ENCODE measurements around the gene FOXP1.

DNA sequence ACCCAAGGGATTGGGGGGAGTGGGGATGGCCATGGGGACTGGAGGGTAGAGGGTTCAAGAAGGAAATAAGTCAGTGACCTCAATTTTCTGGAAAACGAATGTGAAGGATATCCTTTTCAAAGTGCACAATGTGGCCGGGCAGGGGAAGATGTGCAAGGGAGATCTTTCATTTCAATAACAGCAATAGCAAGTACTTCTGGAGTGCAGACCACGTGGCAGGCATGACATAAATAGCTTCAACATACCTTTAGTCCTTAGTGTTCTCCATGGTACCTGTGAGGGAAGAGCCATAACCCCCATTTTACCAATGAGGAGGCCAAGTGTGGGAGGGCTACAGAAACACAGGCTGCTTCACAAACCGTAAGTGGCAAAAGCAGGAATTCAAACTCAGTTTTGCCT lies 138.7 kb downstream of the FOXP1 start:
- TF ChIP-seq SMC3 (conservative IDR thresholded peaks at IDR 0.05; ENCODE audit: poor library complexity) (no peak), EZH2 (IDR thresholded peaks at IDR 0.05; ENCODE audit: borderline replicate concordance, insufficient read depth, low read length, poor library complexity, severe bottlenecking) (no peak), TAF1 (IDR thresholded peaks at IDR 0.05; ENCODE audit: low read depth) (no peak), MXI1 (conservative IDR thresholded peaks at IDR 0.05; ENCODE audit: poor library complexity, severe bottlenecking) (no peak), EP300 (conservative IDR thresholded peaks at IDR 0.05; ENCODE audit: poor library complexity, severe bottlenecking) (no peak), POLR2AphosphoS5 (IDR thresholded peaks at IDR 0.05) (no peak)
- TF ChIP-seq, protein P1, sequence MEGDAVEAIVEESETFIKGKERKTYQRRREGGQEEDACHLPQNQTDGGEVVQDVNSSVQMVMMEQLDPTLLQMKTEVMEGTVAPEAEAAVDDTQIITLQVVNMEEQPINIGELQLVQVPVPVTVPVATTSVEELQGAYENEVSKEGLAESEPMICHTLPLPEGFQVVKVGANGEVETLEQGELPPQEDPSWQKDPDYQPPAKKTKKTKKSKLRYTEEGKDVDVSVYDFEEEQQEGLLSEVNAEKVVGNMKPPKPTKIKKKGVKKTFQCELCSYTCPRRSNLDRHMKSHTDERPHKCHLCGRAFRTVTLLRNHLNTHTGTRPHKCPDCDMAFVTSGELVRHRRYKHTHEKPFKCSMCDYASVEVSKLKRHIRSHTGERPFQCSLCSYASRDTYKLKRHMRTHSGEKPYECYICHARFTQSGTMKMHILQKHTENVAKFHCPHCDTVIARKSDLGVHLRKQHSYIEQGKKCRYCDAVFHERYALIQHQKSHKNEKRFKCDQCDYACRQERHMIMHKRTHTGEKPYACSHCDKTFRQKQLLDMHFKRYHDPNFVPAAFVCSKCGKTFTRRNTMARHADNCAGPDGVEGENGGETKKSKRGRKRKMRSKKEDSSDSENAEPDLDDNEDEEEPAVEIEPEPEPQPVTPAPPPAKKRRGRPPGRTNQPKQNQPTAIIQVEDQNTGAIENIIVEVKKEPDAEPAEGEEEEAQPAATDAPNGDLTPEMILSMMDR (IDR thresholded peaks at IDR 0.05; ENCODE audit: poor library complexity, severe bottlenecking) = no peak
- TF ChIP-seq, protein P2, sequence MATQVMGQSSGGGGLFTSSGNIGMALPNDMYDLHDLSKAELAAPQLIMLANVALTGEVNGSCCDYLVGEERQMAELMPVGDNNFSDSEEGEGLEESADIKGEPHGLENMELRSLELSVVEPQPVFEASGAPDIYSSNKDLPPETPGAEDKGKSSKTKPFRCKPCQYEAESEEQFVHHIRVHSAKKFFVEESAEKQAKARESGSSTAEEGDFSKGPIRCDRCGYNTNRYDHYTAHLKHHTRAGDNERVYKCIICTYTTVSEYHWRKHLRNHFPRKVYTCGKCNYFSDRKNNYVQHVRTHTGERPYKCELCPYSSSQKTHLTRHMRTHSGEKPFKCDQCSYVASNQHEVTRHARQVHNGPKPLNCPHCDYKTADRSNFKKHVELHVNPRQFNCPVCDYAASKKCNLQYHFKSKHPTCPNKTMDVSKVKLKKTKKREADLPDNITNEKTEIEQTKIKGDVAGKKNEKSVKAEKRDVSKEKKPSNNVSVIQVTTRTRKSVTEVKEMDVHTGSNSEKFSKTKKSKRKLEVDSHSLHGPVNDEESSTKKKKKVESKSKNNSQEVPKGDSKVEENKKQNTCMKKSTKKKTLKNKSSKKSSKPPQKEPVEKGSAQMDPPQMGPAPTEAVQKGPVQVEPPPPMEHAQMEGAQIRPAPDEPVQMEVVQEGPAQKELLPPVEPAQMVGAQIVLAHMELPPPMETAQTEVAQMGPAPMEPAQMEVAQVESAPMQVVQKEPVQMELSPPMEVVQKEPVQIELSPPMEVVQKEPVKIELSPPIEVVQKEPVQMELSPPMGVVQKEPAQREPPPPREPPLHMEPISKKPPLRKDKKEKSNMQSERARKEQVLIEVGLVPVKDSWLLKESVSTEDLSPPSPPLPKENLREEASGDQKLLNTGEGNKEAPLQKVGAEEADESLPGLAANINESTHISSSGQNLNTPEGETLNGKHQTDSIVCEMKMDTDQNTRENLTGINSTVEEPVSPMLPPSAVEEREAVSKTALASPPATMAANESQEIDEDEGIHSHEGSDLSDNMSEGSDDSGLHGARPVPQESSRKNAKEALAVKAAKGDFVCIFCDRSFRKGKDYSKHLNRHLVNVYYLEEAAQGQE (IDR thresholded peaks at IDR 0.05; ENCODE audit: borderline replicate concordance) = no peak
